Breast epithelium (tissue), 4 donors: ENCODE measurements around the gene GPR15LG. TPM values are rescaled to one million over a fixed set of nuclear protein-coding genes. Genes with fewer than 3 reads are reported as not detected.

ENCODE experiments used
- DNase-seq, 2 donors: peaks; one replicate each; pipeline ENCODE4 v3.0.0-alpha.2; 2019; ENCODE audit warnings: low spot score in 2 of 2
- H3K27ac ChIP-seq, 2 donors: fragments of 200-600 bp; sonication (generic) in 1 of 2; one replicate each; pipeline ENCODE4 v1.5.1; 2016 to 2019; ENCODE audit warnings: mild to moderate bottlenecking in 1 of 2
- H3K27me3 ChIP-seq, 2 donors: fragments of 200-600 bp; sonication (generic) in 1 of 2; one replicate each; pipeline versions ENCODE4 v1.5.1 to v1.6.0; 2017 to 2019; ENCODE audit warnings: control low read depth in 1 of 2, mild to moderate bottlenecking in 1 of 2
- H3K36me3 ChIP-seq: fragments of 200-600 bp; one replicate; pipeline ENCODE4 v1.5.1; 2019
- H3K4me1 ChIP-seq, 2 donors: fragments of 200-600 bp; sonication (generic); one replicate each; pipeline ENCODE4 v1.5.1; 2016 to 2019; ENCODE audit warnings: control low read depth in 1 of 2
- H3K4me3 ChIP-seq, 3 donors: fragments of 200-600 bp; sonication (generic); 1 replicate in 2 of 3; 2 replicates in 1 of 3; pipeline ENCODE4 v1.5.1; 2016 to 2019; ENCODE audit warnings: mild to moderate bottlenecking in 3 of 3, moderate library complexity in 2 of 3
- H3K9me3 ChIP-seq, 2 donors: fragments of 200-600 bp; sonication (generic) in 1 of 2; one replicate each; pipeline ENCODE4 v1.5.1; 2016 to 2019; ENCODE audit warnings: control low read depth in 1 of 2
- POLR2A ChIP-seq: fragments of 450-650 bp; IDR thresholded peaks from one replicate; pipeline ENCODE4 v1.6.1; 2016; ENCODE audit warnings: antibody characterized with exemption, mild to moderate bottlenecking, moderate library complexity
- POLR2AphosphoS5 ChIP-seq, 3 donors: sonication (generic); formaldehyde crosslinking; IDR thresholded peaks; one replicate each; pipeline ENCODE4 v1.6.1; 2017; ENCODE audit warnings: antibody characterized with exemption in 3 of 3
- intact Hi-C: fragments of 100-400 bp; cut with DNase I; formaldehyde crosslinking; loops from one replicate; pipeline ENCODE4 v1.15.1; 2023; ENCODE audit warnings: low total_unique reads
- total RNA-seq, 3 donors: library from RNA; depleted of rRNA; stranded (reverse); fragments of >200 nt; gene quantifications; one replicate each; pipeline ENCODE4 v1.1.0, GENCODE V29; 2016
- TF ChIP-seq, protein P1 (sequence below), 3 donors: fragments of 450-650 bp; IDR thresholded peaks; one replicate each; pipeline ENCODE4 v1.5.1; 2016 to 2017; ENCODE audit warnings: antibody characterized with exemption in 3 of 3, mild to moderate bottlenecking in 3 of 3, moderate library complexity in 3 of 3

The GPR15LG gene
- total RNA-seq, 3 donors from 2014 or later, result 1.3 TPM; not detected in 2

DNA sequence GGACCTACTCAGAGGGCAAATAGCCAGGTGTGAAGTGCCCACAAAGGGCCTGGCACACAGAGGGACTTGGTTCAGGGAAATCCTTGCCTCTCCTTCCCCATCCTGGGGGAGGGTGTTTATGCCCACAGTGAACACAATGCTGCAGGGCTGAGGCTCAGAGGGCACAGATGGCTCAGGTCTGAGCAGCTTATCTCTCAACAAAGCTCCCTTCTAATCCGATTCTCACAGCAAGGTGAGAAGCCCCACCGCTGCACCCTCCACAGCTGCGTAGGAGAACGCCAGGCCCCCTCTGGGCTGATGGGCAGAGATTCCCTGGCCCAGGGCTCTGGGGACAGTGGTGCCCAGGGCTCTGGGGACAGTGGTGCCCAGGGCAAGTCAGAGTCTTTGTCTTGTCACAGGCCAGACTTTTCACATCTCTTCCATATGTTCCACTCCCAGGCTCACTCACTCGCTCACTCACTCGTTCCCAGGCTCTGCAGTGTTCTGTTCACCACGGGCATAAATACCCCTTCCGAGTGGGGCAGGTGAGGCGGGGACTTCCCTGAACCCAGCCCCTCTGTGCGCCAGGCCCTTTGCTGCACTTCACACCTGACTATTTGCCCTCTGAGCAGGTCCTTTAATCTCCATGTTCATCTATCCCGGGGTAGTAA, 12.1 kb downstream of the GPR15LG start:
- DNase-seq, result no peak
- H3K27ac ChIP-seq, result no peak overlapping the region
- H3K36me3 ChIP-seq, result no peaks in the 10 kb centered on the region
- H3K4me3 ChIP-seq, result no peak overlapping the region
- no peaks in the 10 kb centered on the region for H3K9me3 ChIP-seq
- H3K27me3 ChIP-seq, result peaks cover 0 to 17% of the 10 kb centered on the region in 2 donors
- intact Hi-C loops, result no loop called here
- TF ChIP-seq POLR2AphosphoS5 (IDR thresholded peaks at IDR 0.05) (no peak), POLR2A (no peak)
- TF ChIP-seq, protein P1, sequence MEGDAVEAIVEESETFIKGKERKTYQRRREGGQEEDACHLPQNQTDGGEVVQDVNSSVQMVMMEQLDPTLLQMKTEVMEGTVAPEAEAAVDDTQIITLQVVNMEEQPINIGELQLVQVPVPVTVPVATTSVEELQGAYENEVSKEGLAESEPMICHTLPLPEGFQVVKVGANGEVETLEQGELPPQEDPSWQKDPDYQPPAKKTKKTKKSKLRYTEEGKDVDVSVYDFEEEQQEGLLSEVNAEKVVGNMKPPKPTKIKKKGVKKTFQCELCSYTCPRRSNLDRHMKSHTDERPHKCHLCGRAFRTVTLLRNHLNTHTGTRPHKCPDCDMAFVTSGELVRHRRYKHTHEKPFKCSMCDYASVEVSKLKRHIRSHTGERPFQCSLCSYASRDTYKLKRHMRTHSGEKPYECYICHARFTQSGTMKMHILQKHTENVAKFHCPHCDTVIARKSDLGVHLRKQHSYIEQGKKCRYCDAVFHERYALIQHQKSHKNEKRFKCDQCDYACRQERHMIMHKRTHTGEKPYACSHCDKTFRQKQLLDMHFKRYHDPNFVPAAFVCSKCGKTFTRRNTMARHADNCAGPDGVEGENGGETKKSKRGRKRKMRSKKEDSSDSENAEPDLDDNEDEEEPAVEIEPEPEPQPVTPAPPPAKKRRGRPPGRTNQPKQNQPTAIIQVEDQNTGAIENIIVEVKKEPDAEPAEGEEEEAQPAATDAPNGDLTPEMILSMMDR (IDR thresholded peaks at IDR 0.05), result no peak
- no peaks in the 10 kb centered on the region for H3K4me1 ChIP-seq

DNA sequence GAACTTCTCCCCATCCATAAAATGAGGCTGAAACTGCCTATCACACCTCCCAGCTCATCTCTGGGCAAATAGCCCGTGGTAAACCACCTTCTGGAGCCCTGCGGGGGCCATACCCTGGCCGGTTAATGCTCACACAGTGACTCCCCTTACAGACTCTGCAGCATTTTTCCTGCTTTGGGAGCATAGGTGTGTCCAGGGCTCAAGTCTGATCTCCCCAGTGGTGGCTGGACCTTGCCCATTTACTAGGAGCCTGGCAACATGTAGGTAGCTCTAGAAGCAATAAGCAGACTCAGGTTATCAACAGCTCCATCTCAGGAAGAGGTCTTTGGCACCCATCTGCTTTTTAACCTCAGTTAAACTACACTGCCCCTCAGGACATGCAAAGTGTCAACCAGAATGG, 15.2 kb downstream of the GPR15LG start:
- H3K9me3 ChIP-seq, result no peaks in the 10 kb centered on the region
- no peaks in the 10 kb centered on the region for H3K36me3 ChIP-seq
- no peak for DNase-seq
- H3K4me3 ChIP-seq, result no peak overlapping the region
- TF ChIP-seq POLR2AphosphoS5 (IDR thresholded peaks at IDR 0.05) (no peak), POLR2A (no peak)
- TF ChIP-seq, protein P1 (IDR thresholded peaks at IDR 0.05), result no peak
- intact Hi-C loops, result no loop called here
- H3K4me1 ChIP-seq, result no peaks in the 10 kb centered on the region
- H3K27ac ChIP-seq, result no peak overlapping the region
- peaks cover 0 to 28% of the 10 kb centered on the region in 2 donors for H3K27me3 ChIP-seq

DNA sequence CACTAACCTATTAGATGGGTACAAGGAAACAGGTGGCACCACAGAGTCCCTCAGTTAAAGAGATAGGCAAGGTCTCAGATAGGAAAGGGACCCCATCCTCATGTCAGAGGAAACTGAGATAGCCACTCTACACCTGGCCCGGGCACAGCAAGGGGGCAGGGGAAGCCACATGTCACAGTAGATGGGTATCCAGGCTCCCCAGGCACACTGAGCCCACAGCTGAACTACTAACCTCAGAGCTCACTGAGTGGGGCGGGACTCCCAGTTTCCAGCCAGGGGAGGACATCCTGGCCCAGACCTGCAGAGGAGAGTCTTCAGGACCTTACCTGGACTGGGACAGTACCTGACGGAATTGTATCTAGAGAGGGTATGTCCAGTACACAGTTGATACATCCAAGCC, 17.0 kb downstream of the GPR15LG start:
- intact Hi-C loops, result no loop called here
- Histone ChIP-seq H3K9me3 (no peaks in the 10 kb centered on the region), H3K27me3 (peaks cover 6 to 39% of the 10 kb centered on the region in 2 donors), H3K4me3 (no peak overlapping the region), H3K36me3 (no peaks in the 10 kb centered on the region), H3K27ac (no peak overlapping the region), H3K4me1 (peaks cover 0 to 11% of the 10 kb centered on the region in 2 donors)
- DNase-seq, result no peak
- TF ChIP-seq POLR2AphosphoS5 (IDR thresholded peaks at IDR 0.05) (no peak), POLR2A (no peak)

DNA sequence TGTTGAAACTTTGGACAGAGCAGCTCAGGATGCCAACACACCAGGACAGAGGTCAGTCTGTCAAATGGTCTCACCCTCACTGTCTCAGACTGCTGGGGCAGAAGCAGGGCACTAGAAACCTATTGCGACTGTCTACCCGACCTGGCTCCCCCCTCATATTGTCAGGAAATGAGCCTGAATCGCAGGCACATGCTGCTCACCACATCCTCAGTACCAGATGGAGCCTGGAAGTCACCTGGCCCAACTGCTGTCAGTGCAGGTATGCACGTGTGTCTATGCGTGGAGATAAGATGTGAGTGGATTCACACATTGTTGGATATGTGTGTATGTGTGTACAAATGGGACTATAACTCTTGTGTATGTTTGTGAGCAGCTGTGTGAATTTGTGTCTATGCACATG, 17.5 kb downstream of the GPR15LG start:
- no peak for DNase-seq
- no peak overlapping the region for H3K27ac ChIP-seq
- peaks cover 6 to 42% of the 10 kb centered on the region in 2 donors for H3K27me3 ChIP-seq
- peaks cover 0 to 11% of the 10 kb centered on the region in 2 donors for H3K4me1 ChIP-seq
- H3K9me3 ChIP-seq, result no peaks in the 10 kb centered on the region
- intact Hi-C loops, result no loop called here
- no peak for TF ChIP-seq POLR2AphosphoS5 (IDR thresholded peaks at IDR 0.05)
- no peak for TF ChIP-seq POLR2A
- TF ChIP-seq, protein P1 (IDR thresholded peaks at IDR 0.05), result no peak
- H3K36me3 ChIP-seq, result no peaks in the 10 kb centered on the region
- H3K4me3 ChIP-seq, result no peak overlapping the region

DNA sequence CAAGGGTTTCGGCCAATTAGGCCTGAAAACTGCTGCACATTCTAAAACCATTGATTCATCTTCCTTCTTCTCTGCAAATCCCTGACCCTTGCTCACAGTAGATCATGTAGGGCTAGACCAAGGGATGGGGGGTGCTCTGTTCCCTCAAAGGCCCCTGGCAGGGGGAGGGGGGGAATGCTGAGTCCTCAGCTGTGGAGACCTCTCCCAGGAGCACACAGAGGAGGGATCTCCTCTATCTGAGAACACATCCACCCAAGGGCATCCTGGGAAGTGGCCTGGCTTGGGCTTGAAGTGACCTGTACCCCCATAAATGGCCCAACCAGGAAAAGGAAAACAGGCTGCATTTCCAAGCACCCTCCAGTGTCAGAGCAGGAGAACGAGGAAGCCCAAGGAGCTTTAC, 19.7 kb downstream of the GPR15LG start:
- peaks cover 6 to 53% of the 10 kb centered on the region in 2 donors for H3K27me3 ChIP-seq
- no peak for DNase-seq

More for the DNA sequence above, 19.7 kb downstream of the GPR15LG start:
- intact Hi-C loops, result no loop called here
- H3K9me3 ChIP-seq, result no peaks in the 10 kb centered on the region
- no peak overlapping the region for H3K27ac ChIP-seq
- peaks cover 0 to 11% of the 10 kb centered on the region in 2 donors for H3K4me1 ChIP-seq
- H3K4me3 ChIP-seq, result no peak overlapping the region
- TF ChIP-seq, protein P1 (IDR thresholded peaks at IDR 0.05), result no peak
- TF ChIP-seq POLR2A (no peak), POLR2AphosphoS5 (IDR thresholded peaks at IDR 0.05) (no peak)
- H3K36me3 ChIP-seq, result no peaks in the 10 kb centered on the region
